ACC112 (cell line): ENCODE measurements around the gene LINC01488.
A peak's percentile ranks its signal among the peaks of the same experiment; 100 is the strongest.

Source experiments
- H2AFZ ChIP-seq: fragments of 200-600 bp; sonication (generic); one replicate; pipeline ENCODE4 v1.6.0; 2017; ENCODE audit warnings: antibody characterized with exemption, low read length; ENCODE audit not compliant: unreplicated experiment
- H3K27ac ChIP-seq: fragments of 200-600 bp; sonication (generic); 2 replicates; pipeline ENCODE4 v1.5.1; 2014; ENCODE audit warnings: low read depth, mild to moderate bottlenecking, antibody characterized with exemption, low read length, moderate library complexity
- H3K27me3 ChIP-seq: fragments of 200-600 bp; sonication (generic); 2 replicates; pipeline ENCODE4 v1.6.1; 2014; ENCODE audit warnings: mild to moderate bottlenecking, antibody characterized with exemption, low read length, moderate library complexity, mixed read lengths; ENCODE audit not compliant: insufficient read depth
- H3K36me3 ChIP-seq: fragments of 200-600 bp; sonication (generic); 2 replicates; pipeline ENCODE4 v1.6.1; 2016; ENCODE audit warnings: mild to moderate bottlenecking, antibody characterized with exemption, low read length, moderate library complexity, mixed read lengths; ENCODE audit not compliant: insufficient read depth
- H3K4me1 ChIP-seq: fragments of 200-600 bp; sonication (generic); one replicate; pipeline ENCODE4 v1.6.1; 2016; ENCODE audit warnings: low read length, mixed read lengths; ENCODE audit not compliant: insufficient read depth, unreplicated experiment, control insufficient read depth
- H3K4me3 ChIP-seq: fragments of 200-600 bp; sonication (generic); 2 replicates; pipeline ENCODE4 v1.5.1; 2014; ENCODE audit warnings: mild to moderate bottlenecking, low read depth, low read length
- H3K79me2 ChIP-seq: fragments of 200-600 bp; sonication (generic); one replicate; pipeline ENCODE4 v1.6.0; 2016; ENCODE audit warnings: low read length; ENCODE audit not compliant: control insufficient read depth, unreplicated experiment, insufficient read depth

LINC01488 gene

DNA sequence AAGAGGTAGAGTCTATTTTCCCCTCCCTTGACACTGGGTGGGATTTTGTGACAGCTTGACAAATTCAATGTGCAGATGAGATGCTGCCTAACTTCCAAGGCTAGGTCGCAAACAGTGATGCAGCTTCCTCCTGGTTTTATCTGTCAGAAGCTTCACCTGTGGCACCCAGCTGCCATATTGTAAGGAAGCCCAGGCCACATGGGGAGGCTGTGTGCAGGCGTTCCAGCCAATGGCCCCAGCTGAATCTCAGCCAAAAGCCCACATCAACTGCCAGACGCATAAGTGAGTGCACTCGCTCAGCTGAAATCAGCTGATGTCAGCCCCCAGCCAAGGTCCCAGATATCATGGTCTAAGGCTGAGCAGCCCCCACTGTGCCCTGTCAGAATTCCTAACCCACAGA, 24.8 kb upstream of the LINC01488 start:
- Histone ChIP-seq H3K4me1 (peaks cover 13% of the 10 kb centered on the region), H3K79me2 (no peaks in the 10 kb centered on the region), H2AFZ (no peak overlapping the region), H3K4me3 (no peak overlapping the region), H3K27ac (no peak overlapping the region), H3K27me3 (no peaks in the 10 kb centered on the region), H3K36me3 (no peaks in the 10 kb centered on the region)

DNA sequence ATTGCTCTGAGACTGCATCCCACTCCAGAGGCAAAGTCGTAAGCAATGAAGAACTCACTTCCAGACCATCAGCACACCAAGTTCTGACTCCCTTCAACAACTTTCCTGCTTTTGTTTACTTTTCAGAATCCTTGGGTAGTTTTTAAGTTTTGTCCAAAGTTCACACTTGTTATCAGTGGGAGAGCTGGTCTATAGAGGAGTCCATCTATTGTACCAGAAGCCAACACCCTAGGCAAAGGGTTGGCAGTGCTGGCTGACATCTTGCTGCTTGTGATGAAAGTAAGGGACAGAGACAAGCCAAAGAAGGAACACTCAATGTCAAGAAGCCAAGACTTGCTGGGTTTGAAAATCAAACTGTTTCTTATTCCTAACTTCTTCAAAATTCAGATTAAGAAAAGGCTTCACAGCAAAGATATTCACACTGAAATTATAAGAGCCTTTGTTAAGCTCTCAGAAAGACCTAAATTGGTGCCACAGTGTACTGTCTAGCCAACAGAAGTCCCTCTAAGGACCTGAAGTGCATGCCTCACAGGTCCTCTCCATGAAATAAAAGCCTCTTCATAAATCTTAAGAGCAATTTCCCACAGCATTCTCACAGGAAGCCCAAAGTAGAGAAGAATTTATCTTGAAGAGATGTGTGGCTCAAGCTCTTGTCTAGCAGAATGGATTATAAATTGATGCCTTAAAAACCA, 21.5 kb upstream of the LINC01488 start:
- H3K79me2 ChIP-seq, result no peaks in the 10 kb centered on the region
- H3K27me3 ChIP-seq, result no peaks in the 10 kb centered on the region
- no peak overlapping the region for H3K4me3 ChIP-seq
- H2AFZ ChIP-seq, result peak overlapping the region; percentile 64
- H3K4me1 ChIP-seq, result peaks cover 13% of the 10 kb centered on the region
- peak overlapping the region; percentile 75 for H3K27ac ChIP-seq
- no peaks in the 10 kb centered on the region for H3K36me3 ChIP-seq

DNA sequence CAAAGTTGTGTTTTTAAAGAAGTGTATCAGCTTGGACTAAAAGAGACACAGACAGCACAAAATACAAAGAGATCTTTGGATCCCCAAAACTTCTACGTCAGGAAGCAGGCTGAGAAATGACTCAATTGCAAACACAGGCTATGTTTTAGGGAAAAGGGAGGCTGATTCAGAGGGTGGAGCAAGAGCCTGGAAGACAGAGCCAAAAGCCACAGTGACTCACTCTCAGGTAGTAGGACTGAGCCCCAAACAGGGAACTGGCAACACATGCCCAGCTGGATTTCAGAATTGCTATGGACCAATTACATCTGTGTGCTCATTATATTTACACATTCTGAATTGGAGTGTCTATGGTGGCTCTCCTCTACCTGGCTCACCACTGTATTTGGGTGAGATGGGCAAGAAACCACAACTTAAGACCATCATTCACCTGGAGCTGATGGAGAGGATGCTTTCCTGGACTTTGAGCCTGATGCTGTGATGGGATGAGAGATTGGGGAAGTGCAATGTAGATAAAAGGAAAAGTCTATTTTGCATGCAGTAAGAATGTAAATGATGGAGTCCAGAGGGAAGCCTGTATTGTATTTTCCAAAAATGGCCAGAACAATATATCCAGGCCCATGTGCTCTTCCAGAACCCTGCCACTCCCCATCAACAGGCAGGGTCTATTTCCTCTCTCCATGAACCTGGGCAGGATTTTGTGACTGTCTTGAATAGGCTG, 20.8 kb upstream of the LINC01488 start:
- peaks cover 13% of the 10 kb centered on the region for H3K4me1 ChIP-seq
- H3K27me3 ChIP-seq, result no peaks in the 10 kb centered on the region
- H2AFZ ChIP-seq, result peak overlapping the region; percentile 64
- no peaks in the 10 kb centered on the region for H3K36me3 ChIP-seq
- peak overlapping the region; percentile 75 for H3K27ac ChIP-seq
- H3K4me3 ChIP-seq, result no peak overlapping the region
- H3K79me2 ChIP-seq, result no peaks in the 10 kb centered on the region

DNA sequence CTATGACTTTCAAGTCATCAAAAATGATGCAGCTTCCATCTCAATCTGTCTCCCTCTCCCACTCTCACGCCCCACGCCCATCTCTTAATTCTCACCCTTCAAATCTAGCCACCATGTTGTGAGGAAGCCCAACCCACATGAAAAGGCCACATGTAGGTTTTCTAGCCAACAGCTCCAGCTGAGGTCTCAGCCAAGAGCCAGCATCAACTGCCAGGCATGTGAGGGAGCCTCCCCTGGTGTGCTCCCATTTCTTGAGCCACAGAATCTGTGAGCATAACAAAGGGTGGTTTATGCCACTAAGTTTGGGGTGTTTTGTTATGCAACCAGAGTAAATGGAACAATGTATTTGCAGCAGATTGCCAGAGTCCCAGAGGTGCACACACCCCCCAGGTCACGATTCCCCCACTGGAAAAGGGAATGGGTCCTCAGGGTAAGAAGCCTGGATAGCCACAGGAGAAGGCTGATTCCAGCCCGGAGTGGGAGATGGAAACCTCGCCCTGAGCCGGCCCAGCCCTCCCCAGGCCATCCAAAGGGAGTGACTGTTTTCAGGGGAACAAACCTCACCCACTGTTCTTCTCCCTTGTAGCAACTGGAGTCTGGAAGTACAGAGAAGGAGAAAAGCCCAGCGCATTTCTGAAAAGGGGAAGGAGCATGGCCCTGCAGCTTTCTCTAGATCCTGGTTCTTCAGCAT, 20.0 kb upstream of the LINC01488 start:
- Histone ChIP-seq H3K79me2 (no peaks in the 10 kb centered on the region), H2AFZ (no peak overlapping the region), H3K27ac (no peak overlapping the region), H3K27me3 (no peaks in the 10 kb centered on the region), H3K36me3 (no peaks in the 10 kb centered on the region), H3K4me3 (no peak overlapping the region), H3K4me1 (peaks cover 13% of the 10 kb centered on the region)

DNA sequence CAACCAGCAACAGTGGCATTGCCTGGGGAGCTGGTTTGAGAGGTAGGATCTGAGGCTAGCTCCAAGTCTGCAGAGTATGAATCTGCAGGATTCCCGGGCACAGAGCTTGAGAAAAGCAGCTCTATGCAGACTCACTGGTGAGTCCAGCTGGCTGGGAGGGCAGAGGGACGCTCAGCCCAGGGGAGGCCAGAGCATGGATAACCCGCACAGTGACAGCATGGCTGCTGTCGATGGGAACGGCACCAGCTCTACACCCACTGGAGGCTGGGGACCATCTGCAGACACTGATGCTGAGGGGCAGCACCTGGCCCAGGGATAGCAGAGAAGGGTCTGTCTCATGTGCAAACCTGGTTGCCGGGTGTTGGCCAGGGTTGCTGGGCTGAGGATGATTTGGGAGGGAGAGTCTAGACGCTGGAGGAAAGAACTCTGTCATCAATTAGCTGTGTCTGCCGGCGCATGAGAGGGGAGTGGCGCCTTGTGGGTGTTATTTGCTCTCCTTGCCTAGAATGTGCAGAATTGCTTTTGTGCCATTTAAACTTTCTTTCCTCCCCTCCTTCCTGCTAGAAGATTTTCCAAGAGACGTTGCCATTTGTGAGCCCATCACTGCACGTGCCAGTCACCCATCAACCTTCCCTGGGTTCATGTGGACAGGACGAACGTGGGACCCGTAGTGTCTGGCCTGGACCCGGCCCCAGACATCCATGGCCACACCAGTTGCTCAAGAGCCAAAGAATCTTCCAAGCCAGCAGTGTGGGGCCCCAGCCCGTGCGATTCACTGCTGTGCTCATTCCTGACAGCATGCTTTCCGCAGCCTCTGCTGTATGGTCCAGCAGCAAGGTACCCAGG, 19.1 kb upstream of the LINC01488 start:
- no peaks in the 10 kb centered on the region for H3K79me2 ChIP-seq
- no peaks in the 10 kb centered on the region for H3K36me3 ChIP-seq
- no peak overlapping the region for H3K4me3 ChIP-seq
- no peak overlapping the region for H2AFZ ChIP-seq
- no peaks in the 10 kb centered on the region for H3K27me3 ChIP-seq
- no peak overlapping the region for H3K27ac ChIP-seq
- peaks cover 13% of the 10 kb centered on the region for H3K4me1 ChIP-seq

DNA sequence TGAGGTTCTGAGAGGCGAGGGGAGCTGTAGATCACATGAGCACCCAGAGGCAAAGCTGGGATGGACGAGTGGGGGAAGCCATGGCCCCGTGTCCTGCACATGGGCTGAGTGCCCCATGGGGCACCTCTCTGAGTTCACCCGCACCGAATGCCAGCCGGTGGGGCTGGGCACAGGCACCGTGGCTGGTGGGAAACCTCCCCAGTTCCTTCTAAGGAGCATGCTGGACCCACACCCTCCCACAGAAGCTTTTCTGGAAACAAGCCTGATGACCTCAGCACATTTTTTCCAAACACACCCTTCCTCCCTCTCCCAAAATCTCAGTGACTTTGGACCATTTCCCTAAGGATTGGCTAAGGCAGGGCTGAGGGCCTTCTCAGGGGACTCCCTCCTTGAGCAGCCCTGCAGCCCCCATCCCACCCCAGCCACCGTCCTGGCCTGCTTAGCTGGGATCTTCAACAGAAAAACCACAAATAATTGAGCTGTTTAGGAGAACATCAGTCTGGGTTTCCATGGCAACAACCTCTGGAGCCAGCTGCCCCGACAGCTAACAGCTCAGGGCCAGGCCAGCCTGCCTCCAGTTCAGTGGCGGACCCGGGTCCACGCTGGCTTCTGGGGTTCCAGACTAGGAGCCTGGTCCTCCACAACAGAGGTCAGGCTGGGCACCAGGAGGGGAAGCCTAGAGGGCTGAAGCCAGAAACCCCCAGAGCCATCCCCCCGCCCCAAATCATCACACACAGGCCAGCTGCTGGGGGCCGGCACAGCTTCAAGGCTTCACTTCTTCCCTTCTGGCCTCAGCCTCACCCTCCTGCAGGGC, 18.1 kb upstream of the LINC01488 start:
- no peak overlapping the region for H2AFZ ChIP-seq
- H3K27me3 ChIP-seq, result no peaks in the 10 kb centered on the region
- H3K79me2 ChIP-seq, result no peaks in the 10 kb centered on the region
- no peak overlapping the region for H3K4me3 ChIP-seq
- H3K4me1 ChIP-seq, result peaks cover 13% of the 10 kb centered on the region
- H3K27ac ChIP-seq, result no peak overlapping the region
- H3K36me3 ChIP-seq, result no peaks in the 10 kb centered on the region

DNA sequence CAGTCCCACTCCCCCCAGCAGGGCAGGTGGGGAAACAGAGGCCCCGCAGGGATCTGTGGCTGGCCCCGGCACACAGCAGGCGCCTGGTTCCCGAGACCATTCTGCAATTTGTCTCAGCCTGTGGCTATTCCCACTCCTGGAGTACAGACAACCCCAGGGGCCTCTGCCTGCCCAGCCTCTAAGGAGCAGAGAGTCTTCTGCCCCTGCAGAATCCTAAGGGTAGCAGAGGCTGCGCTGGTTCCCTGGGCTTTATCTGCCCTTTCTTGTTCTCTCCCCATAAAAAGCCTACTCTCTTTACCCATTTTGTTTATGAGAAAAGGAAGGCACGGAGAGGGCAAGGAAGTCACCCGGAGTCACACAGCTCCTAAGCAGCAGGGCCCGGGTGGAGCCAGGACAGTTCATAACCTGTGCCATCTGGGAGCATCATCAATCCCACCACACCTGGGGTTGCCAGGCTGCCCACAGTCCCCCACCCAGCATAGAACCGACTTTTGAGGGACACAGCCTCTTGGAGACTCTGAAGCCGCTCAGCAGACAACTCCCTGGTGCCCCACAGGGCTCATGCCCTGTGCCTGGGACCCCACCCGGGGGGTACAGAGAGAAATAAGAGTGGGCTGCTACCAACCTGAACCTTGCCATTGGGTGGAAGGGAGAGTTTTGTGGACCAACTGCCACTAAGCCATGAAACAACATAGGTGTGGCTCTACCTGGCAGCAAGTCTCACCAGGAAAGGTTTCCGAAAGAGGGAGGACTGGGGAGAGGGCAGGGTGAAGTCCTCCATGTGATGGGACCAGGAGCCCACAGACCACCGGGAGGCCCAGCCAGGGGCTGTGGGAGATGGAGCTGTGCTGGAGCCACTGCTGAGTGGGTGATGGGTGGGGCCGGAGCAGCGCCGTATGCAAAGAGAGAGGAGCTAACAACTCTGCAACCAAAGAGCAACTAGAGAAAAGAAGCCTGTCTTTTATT, 17.2 kb upstream of the LINC01488 start:
- no peaks in the 10 kb centered on the region for H3K79me2 ChIP-seq
- no peak overlapping the region for H3K27ac ChIP-seq
- no peaks in the 10 kb centered on the region for H3K36me3 ChIP-seq
- H3K4me1 ChIP-seq, result peaks cover 13% of the 10 kb centered on the region
- H2AFZ ChIP-seq, result no peak overlapping the region
- no peak overlapping the region for H3K4me3 ChIP-seq
- H3K27me3 ChIP-seq, result no peaks in the 10 kb centered on the region

DNA sequence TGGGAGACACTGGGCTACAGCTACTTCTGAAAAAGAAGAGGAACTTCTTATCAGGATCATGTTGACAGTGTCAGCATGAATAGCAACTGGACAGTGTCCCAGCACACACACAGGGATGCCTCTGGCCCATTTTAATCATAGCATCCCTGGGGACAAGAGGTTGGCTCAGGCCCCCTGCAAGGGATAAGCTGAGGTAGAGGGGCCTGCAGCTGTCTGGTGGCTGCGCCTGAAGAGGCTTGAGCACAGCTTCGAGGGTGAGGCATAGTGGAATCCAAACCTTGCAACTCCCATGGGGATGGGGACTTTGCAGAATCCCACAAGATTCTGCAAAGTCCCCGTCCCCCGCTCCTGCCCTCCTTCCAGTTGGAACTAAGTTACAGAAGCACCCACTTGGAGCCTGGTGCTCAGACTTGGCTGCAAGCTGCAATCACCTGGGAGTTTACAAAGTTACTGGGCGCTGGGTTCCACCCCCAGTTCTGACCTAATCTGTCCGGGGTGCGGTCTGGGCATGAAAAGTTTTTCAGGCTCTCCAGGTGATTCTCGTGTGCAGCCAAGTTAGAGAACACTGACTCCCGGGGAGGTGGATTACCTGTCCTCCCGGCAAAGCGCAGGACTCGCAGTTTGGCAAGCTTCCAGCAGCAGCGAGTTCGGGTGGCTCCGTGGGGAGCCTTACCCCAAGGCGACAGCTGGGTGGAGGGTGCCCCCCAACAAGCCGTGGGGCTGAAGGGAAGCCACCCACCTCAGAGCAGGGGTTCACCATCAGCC, 16.0 kb upstream of the LINC01488 start:
- Histone ChIP-seq H3K27me3 (no peaks in the 10 kb centered on the region), H3K36me3 (no peaks in the 10 kb centered on the region), H3K79me2 (no peaks in the 10 kb centered on the region), H2AFZ (no peak overlapping the region), H3K4me1 (peaks cover 3% of the 10 kb centered on the region), H3K4me3 (no peak overlapping the region), H3K27ac (no peak overlapping the region)

DNA sequence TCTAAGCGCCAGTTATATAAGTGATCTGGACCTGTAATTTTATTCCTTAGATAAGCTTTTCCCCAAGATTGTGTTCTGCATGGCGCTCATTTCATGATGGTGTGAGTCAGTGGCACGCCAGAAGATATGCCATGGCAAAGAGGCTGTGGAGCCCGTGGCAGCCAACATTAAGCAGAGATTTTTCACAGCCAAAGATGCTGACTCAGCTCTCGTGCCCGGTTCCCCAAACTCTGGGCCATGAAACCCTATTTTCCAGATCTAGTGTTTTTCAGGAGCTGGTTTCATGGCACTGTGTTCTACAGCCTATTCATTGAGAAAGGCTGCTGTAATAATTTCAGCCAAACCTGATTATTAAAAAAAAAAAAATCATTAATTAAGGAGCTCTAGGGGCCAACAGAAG, 15.4 kb upstream of the LINC01488 start:
- no peak overlapping the region for H2AFZ ChIP-seq
- no peak overlapping the region for H3K27ac ChIP-seq
- no peaks in the 10 kb centered on the region for H3K79me2 ChIP-seq
- H3K27me3 ChIP-seq, result no peaks in the 10 kb centered on the region
- H3K4me3 ChIP-seq, result no peak overlapping the region
- H3K4me1 ChIP-seq, result no peaks in the 10 kb centered on the region
- H3K36me3 ChIP-seq, result no peaks in the 10 kb centered on the region
